GM18505 (cell line): ENCODE measurements around the gene PCP4L1.

ENCODE experiments used
- ATAC-seq: cut with Tn5 transposase; IDR thresholded peaks from one replicate; pipeline ENCODE4 v1.9.1; 2021; ENCODE audit not compliant: unreplicated experiment
- POLR2A ChIP-seq: IDR thresholded peaks from 4 replicates; pipeline ENCODE4 v1.6.1; 2011; ENCODE audit warnings: borderline replicate concordance; ENCODE audit not compliant: insufficient read depth, insufficient read length; ENCODE audit errors: extremely low read depth

The PCP4L1 gene

DNA sequence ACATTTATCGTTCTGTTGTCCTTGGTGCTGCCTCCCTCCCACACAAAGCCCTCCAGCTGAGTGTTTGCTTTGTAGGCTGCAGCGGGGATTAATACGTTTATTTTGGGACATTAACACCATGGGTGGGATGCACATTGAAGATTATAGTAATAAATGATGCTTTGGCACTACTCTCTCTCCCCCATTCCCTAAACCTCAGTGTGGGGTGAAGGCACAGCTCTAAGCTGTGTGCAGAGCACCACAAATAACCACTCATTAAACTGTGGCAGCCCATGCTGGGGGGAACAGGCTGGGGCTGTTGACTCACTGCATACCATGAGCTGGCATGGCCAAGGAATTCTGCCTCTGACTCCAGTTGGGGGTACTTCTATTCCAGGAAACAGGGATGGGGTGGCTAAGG, 7.7 kb downstream of the PCP4L1 start:
- TF ChIP-seq POLR2A: no peak
- ATAC-seq: no peak

DNA sequence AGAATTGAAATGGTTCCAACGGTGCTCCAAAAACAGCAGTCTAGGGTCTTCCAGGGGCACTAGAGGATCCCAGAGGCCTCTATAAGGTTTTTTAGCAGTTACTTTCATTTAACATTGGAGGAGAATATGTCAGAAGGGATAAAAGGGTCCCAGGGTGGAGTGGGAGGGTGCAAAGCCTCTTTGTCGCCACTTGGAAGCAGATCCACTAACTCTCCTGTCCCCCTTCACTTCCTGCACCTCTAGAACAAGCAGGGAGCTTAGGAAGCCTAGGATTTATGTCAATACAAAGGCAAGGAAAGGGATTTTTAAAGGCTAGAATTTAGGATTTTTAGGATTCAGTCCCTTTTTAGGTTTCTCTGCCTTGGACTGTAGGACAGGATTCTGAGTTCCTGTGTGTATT, 8.3 kb downstream of the PCP4L1 start:
- no peak for ATAC-seq
- TF ChIP-seq POLR2A: no peak

DNA sequence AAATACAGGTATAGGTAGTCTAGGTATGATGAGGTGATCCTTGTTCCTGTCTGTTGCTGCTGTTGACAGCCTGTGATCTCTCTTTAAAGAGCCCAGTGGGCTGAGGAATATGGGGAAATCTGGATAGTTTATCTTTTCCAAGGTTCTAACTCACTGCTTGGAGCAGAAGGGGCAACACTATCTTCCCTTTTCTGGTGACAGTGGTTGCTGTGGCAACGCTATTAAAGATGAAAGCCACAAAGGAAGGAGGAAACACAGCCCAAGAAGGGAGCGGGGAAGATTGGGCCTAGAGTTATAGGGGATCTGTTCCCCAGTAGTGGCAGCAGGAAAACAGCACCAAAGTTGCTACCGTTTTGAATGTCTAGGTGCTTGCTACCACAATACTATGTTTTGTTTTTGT, 8.8 kb downstream of the PCP4L1 start:
- no peak for TF ChIP-seq POLR2A
- ATAC-seq: no peak

DNA sequence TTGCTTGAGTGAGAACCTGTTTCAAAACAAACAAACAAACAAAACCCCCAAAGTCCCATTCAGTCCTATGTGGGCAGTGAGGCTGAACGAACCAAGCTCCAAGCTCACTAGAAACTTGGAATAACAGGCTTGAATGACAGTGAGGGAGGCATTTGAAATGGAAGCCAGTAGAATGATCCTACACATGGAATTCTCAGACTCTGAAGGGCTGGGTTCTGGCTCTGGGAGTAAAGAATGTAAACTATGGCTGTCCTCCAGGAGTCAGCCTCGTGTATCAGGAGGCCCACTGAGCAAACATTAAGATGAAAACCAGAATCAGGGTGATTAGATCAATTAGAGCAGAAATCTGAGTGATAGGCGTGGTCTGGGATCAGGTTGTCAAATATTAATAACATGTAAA, 14.9 kb downstream of the PCP4L1 start:
- TF ChIP-seq POLR2A: no peak
- ATAC-seq: no peak

DNA sequence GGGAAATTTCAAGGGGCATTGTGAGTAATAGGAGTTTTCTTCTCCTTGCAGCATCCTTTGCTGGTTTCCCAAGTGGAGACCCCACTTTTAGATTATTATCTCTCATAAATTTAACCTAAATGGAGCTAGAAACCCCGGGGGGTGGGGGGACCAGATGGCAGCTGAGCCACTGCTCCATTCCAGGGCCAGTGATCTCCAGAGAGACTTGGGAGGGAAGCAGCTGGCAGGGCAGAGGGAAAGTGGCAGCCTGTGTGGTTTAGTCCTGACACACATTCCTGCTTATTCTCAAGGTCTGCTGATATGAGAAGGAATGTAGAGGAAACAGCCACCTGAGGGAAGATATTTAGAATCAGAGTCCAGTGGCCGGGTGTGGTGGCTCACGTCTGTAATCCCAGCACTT, 16.3 kb downstream of the PCP4L1 start:
- TF ChIP-seq POLR2A: no peak
- no peak for ATAC-seq

DNA sequence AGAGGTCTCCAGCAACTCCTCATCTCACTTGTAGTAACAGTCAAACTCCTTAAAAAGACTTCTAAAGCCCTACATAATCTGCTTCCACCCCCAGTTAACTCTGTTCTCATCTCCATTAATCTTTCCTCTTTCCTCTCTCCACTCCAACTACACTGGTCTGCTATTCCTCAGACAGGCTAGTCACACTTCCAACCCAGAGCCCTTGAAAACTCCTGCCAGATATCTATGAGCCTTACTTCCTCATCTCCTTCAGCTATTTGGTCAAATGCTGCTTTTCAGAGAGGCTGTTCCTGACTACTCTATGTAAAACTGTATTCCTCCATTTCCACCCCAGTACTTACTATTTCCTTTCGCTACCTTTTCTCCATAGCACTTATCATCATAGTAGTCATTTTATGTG, 24.4 kb downstream of the PCP4L1 start:
- no peak for ATAC-seq
- TF ChIP-seq POLR2A: no peak

DNA sequence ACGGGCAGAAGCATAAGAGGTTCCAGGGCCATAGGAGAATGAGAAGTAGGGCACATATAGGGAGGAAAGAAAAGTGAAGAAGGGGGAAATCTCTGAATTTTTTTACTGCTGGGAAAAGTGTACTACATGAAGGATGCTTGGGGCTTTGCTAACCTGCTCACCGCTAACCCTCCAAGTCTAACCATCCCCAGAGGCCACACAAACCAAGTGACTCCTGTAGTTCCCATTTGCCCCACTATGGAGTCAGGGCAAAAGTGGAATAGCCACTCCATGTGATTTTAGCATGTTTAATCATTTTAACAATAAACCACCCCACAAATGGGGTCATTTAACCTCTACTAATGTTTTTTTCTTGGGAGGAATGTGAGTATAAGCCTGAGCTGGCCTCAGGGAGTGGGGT, 26.6 kb downstream of the PCP4L1 start:
- no peak for TF ChIP-seq POLR2A
- ATAC-seq: no peak

DNA sequence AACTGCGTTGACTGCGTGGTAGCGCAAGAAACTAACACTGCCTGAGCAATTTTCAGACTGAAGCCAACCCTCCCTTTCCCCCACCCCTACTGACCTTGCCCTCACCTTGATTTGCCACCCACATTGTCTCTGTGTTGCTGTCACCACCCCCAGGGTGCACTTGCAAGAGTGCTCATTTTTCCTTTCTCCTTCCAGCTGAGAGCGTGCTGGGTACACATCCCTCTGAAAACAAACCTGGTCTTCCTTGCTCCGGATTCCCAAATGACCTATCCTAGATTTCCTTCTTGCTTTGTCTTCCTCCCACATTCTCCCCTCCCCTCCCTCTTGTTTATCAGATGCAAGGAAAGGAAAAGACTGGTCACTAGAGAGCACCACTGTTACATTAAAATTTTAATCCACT, 27.0 kb downstream of the PCP4L1 start:
- no peak for TF ChIP-seq POLR2A
- no peak for ATAC-seq

DNA sequence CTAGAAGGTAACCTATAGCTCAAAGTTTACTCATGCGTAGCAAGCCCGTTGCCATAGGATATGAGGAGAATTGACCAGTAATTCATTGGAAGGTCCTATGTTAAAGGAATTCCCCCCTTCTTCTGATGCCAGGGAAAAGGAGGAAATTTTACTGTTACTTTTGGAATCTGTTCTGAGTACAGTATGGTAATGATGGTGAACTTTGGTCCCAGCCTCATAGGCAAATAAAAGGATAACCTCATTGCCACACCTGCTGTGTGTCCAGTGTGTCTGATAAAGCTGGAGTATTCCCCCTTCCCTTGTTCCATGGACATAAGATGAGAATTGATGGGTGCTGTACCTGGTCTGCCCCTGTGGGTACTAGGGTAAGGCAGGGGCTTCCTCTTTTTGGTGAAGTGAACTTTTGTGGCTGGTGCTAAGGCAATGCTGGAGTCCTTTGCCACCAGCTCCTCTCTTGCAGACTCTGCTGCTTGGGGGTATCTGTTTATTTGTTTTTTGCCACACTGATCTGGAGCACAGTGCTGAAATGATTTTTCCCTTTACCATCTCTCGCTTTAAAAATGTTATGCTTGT, 29.0 kb downstream of the PCP4L1 start:
- TF ChIP-seq POLR2A: no peak
- no peak for ATAC-seq

DNA sequence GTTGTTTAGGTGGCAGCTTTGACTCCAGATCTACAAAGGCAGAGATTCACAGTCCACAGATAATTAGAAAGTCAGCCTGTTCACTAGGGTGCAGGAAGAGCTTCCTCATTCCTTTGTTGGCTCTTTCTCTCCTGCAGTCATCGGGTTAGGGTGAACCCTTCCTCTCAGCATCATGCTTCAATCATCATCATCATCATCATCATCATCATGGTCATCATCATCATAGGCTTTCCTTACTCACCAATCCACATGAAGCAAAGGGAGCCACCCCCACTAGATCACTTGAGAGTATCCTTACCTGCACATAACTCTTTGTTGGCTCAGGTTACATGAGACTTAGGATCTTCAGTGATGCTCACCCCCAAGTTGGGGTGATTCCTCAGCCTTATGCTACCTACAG, 32.2 kb downstream of the PCP4L1 start:
- ATAC-seq: no peak

DNA sequence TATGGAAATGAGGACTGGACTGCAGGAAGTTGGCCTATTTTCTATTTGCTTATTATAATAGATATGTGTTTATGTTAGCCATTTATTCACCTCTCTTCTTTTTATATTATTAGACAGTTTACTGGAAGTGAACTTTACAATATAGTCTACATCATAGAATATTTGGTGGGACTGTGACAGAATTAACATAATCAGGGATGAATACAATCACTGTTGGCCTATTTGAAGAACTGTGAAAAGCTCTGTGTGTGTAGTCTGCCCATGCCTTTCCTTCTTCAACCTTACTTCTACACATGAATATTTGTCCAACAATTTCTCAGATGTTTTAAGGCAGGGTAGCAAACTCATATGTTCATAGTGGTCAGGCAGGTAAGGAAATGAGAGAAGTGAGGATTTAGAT, 38.9 kb downstream of the PCP4L1 start:
- TF ChIP-seq POLR2A: no peak
- ATAC-seq: no peak

More for the DNA sequence above, 32.2 kb downstream of the PCP4L1 start:
- TF ChIP-seq POLR2A: no peak

DNA sequence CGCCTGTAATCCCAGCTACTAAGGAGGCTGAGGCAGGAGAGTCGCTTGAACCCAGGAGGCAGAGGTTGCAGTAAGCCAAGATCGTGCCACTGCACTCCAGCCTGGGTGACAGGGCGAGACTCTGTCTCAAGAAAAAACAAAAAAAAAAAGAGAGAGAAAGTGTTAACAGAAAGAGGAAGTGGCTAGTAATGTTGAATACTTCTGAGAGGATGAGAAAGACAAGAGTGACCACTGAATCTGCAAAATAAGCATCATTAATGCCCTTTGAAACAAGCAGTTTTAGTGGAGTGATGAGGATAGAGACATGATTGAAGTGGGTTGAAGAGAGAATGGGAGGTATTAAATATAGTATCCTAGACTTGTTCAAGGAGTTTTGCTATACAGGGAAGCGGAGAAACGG, 39.6 kb downstream of the PCP4L1 start:
- no peak for ATAC-seq
- no peak for TF ChIP-seq POLR2A

DNA sequence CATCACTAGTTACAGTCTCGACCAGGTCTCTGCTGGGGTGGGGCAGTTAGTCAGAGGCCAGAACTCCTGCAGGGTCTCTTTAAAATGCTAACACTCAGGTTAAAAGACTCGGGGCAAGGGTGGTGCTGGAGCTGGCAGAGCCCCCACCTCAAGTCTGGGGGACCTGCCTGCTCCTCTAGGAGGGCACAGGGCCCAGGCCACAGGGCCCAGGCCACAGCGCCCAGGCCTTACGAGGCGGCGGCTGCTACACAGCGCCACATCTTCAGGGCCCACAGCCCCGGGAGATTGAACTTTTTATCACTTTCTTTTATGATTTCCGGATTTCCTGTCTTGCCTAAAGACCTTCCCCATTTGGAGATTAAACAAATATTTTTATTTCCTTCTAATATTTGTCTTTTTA, 40.8 kb downstream of the PCP4L1 start:
- ATAC-seq: no peak
- no peak for TF ChIP-seq POLR2A

DNA sequence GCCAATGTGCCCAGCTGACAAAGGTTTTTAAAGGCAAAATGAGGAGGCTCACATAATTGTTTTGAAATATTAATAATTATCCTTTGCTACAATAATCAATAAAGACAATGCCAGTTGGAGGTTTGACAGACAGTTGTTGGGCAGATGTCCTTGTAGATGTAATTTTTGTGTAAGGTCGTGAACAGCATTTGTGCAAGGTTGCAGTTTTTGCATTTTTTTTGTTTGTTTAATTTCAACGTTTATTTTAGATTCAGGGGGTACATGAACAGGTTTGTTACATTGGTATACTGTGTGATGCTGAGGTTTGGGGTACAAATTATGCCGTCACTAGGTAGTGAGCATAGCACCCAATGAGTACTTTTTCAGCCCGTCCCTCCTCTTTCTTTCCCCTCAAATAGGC, 41.9 kb downstream of the PCP4L1 start:
- ATAC-seq: no peak
- TF ChIP-seq POLR2A: no peak
